Measurements from ENCODE around the gene FRYL.

GRCh38 chr4:48708610-48709009 is 71.5 kb downstream of the FRYL start:
- TF ChIP-seq EP300 (conservative IDR thresholded peaks at IDR 0.05; ENCODE audit: poor library complexity, severe bottlenecking): no peak
- TF ChIP-seq CTCF (IDR thresholded peaks at IDR 0.05; ENCODE audit: poor library complexity, severe bottlenecking): no peak
- TF ChIP-seq REST (IDR thresholded peaks at IDR 0.05; ENCODE audit: borderline replicate concordance): no peak
